GM12864 (cell line): ENCODE results near the gene LYRM4.

Experiments used
- DNase-seq: peaks from one replicate; pipeline ENCODE4 v3.0.0-alpha.2; 2011; ENCODE audit warnings: low read depth
- H3K4me3 ChIP-seq: 2 replicates; pipeline ENCODE4 v1.5.1; 2011; ENCODE audit warnings: mild to moderate bottlenecking, low read depth, low read length, control low read depth
- TF ChIP-seq, protein P1 (sequence below): IDR thresholded peaks from 2 replicates; pipeline ENCODE4 v1.5.1; 2011; ENCODE audit warnings: low read depth, mild to moderate bottlenecking, moderate library complexity, low read length, control low read depth, inconsistent platforms; ENCODE audit errors: missing control alignments

The LYRM4 gene

GRCh38 chr6:5174756-5175549, 85.8 kb downstream of the LYRM4 start:
- TF ChIP-seq, protein P1, sequence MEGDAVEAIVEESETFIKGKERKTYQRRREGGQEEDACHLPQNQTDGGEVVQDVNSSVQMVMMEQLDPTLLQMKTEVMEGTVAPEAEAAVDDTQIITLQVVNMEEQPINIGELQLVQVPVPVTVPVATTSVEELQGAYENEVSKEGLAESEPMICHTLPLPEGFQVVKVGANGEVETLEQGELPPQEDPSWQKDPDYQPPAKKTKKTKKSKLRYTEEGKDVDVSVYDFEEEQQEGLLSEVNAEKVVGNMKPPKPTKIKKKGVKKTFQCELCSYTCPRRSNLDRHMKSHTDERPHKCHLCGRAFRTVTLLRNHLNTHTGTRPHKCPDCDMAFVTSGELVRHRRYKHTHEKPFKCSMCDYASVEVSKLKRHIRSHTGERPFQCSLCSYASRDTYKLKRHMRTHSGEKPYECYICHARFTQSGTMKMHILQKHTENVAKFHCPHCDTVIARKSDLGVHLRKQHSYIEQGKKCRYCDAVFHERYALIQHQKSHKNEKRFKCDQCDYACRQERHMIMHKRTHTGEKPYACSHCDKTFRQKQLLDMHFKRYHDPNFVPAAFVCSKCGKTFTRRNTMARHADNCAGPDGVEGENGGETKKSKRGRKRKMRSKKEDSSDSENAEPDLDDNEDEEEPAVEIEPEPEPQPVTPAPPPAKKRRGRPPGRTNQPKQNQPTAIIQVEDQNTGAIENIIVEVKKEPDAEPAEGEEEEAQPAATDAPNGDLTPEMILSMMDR = peak; percentile 80
- DNase-seq = no peak
- no peak overlapping the region; the same call in 1 of the 2 replicates for H3K4me3 ChIP-seq

DNA sequence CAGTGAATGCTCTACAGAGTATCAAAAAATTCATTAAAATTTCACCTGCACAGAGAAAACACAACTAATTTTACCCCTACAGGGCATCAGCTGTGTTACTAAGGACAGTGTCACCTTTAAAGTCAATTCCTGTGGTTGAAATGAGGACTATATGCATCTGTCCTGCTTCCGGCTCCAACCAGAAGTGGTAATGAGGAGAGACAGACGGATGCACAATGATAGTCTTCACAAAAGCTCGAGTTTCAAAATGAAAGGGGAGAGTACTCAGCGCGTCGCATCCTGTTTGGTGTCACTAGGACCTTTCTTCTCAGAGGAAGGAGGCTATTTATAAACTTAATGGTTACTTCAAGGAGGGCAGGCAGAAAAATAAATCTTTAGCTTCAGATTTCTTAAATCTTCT, 86.5 kb downstream of the LYRM4 start:
- TF ChIP-seq, protein P1 = no peak
- peak overlapping the region; percentile 2; the same call in 1 of the 2 replicates for H3K4me3 ChIP-seq
- DNase-seq = peak; percentile 83

DNA sequence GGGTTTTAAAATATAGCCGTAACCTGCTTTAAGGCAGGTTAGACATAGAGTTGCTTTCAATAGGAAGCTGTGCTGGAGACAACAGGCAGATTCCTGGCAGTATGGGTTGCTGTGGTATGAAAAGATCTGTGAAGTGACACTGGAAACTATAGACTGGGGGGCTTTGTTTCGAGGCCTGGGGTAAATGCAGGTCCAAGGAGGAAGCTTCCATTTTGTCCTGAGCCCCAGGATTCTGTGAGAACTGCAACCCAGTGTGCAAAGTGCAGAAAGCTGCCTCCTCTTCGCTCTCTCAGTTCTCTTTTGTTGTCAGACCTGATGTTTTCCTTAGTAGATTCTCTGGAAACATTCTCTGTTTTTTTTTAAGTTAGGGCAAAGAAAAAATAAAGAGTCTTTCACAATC, 86.9 kb downstream of the LYRM4 start:
- peak overlapping the region; percentile 2; the same call in 1 of the 2 replicates for H3K4me3 ChIP-seq
- TF ChIP-seq, protein P1 = no peak

DNA sequence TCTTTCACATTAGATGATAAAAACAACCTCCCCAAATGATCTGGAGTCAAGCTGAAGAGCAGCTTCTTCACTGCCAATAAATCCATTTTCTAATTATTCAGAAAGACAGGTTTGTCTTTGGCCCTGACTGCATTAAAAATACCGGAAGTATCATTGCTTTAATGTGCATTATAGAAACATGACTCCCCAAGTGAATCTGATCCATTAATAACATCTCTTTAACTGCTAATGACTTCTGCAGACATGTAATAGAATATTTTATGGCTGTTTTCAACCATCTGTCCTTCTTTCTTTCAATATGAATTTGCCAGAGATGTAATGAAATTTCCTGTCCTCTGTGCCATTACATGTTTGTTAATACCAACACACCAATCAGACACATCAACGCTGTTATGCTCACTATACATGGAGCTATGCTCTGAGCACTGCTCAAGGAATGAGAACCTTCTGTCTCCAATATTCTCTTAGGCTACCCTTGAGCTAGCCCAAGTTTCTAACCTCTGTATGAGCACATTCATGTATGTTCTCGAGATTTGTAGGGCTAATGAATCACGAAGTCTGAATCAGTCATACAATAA, 87.8 kb downstream of the LYRM4 start:
- H3K4me3 ChIP-seq = no peak overlapping the region
- TF ChIP-seq, protein P1 = no peak
- DNase-seq = no peak

More for the DNA sequence above, 86.9 kb downstream of the LYRM4 start:
- peak; percentile 19 for DNase-seq

DNA sequence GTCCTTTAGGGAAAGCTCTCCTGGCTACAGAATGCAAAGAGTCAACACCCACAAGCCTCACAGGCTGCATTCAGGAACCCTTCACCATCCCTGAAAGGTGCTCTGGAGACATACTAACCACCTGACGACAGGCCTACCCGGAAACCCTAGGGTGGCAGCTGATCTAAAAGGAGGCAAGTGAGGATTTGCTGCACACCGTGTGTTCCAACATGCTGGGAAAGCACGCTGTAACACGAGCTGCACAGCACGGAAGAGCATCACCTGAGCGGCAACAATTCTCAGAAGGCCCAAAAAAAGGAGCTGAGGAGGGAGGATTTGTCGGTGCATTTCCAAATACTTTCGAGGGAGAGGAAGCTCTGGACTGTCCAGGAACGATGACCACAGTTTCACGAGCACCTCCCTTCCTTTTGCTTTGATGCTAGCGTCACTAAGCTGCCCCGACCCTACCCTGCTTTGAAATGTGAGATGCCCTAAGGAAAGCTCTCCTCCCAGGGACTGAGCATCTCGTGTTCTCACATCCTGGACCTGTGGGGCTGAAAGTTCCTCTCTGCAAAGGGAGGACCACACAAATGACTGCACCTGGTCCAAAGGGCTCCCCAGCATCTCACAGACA, 88.6 kb downstream of the LYRM4 start:
- TF ChIP-seq, protein P1 = no peak
- no peak overlapping the region for H3K4me3 ChIP-seq
- DNase-seq = no peak

GRCh38 chr6:5167501-5167900, 93.2 kb downstream of the LYRM4 start:
- TF ChIP-seq, protein P1 = no peak
- no peak for DNase-seq
- H3K4me3 ChIP-seq = no peak overlapping the region
